HG03439 (cell line): ENCODE measurements around the gene MEIS1.

Experiments used
- ATAC-seq: cut with Tn5 transposase; IDR thresholded peaks from one replicate; pipeline ENCODE4 v1.9.1; 2021; ENCODE audit warnings: mild to moderate bottlenecking, moderate library complexity; ENCODE audit not compliant: unreplicated experiment

Gene MEIS1

GRCh38 chr2:66431274-66431642, 3.7 kb upstream of the MEIS1 start:
- ATAC-seq, result no peak

DNA sequence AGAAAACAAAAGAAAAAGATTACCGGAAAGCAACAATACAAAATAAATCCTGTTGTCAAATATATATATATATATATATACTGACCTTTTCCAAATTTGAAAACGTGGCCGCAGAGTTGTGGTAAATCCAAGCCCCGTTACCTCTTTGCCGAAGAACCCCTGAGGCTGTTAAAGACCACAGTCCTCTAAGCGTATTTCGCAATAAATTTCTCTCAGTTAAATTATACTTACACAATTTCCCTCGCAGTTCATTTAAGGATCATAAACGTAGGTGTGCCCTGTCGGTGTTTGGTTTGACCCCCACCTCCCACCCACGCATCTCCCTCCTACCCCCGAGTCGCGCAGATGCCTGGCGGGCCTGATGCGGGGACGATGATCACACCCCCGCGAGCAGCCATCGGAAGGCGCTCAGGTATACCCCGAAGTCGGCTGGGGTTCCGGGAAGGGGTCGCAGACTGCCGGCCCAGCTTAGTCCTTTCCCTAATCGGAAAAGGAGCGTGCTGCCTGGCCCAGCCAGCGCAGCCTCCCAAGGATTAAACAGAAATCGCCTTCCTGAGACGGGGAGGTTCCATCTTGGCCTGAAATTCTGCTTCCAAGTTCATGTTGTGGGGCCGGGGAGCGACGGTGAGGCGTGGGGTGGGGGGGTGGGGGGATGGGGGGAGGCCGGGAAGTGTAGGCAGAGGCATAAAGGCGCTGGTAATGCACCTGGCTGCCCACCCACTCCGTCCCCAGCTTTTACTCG, 2.9 kb upstream of the MEIS1 start:
- no peak for ATAC-seq

GRCh38 chr2:66432801-66433694, 1.9 kb upstream of the MEIS1 start:
- no peak for ATAC-seq

DNA sequence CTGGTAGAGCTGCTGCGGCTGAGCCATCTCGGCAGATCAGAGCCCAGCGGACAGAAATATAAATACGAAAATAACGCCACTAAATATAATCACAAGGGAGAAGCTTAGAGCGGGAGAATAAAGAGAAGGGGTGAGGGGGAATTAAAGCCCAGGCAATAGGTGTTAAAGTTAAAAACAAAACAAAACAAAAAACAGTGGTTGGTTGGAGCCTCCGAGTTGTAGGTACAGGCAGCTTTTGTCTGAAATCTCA, 1.3 kb upstream of the MEIS1 start:
- ATAC-seq, result no peak

- ATAC-seq, result no peak
These were observed 813 bp upstream of the MEIS1 start for GRCh38 chr2:66433945-66434678.

- no peak for ATAC-seq
These were observed 587 bp downstream of the MEIS1 start for GRCh38 chr2:66435549-66435875.

DNA sequence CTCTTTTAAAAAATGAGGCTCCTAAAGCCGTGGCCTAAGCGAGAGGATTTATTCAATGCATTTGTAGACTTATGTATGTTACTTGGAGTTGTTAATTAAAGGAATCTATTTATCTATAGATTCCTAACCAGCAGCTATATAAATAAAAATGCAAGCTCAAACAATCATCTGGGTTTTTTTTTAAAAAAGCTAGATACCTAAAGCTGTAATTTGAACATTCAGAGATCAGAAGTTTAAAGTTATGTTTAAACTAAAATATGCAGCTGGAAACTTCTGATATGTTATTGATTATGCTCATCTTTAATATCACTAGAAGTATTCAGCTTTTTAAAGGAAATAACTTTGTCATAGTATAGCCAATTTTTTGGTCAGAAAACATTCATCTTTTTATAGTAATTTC, 1.0 kb downstream of the MEIS1 start:
- ATAC-seq, result no peak

GRCh38 chr2:66436581-66437001, 1.7 kb downstream of the MEIS1 start:
- ATAC-seq, result no peak

- no peak for ATAC-seq
These were observed 2.3 kb downstream of the MEIS1 start for GRCh38 chr2:66437109-66437690.

DNA sequence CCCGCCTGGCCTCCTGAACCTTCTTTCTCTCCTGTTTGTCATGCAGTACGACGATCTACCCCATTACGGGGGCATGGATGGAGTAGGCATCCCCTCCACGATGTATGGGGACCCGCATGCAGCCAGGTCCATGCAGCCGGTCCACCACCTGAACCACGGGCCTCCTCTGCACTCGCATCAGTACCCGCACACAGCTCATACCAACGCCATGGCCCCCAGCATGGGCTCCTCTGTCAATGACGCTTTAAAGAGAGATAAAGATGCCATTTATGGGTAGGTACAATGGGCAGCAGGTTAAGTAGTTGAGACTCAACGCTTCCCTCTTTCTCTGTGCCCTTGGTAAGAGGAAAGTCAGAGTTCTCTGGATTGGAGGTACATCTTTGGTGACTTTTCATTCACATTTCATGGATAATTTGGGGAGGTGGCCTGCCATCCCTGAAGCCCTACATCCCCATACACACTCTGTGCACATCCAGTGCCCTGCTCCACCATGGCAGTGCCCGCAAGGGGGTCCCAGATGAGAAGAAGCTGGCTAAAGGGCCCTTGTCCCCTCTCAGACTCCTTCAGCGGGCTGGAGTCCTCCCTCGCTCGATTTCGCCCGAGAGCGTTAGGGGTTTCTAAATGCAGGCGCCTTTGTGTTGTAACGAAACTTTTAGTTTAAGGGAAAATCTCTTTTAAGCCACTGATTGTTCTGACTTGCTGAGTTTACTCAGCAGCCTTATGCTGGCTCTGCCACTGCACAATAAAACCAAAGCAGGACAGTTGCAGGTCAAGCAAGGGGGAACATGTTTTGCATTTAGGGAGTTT, 3.0 kb downstream of the MEIS1 start:
- ATAC-seq, result no peak

DNA sequence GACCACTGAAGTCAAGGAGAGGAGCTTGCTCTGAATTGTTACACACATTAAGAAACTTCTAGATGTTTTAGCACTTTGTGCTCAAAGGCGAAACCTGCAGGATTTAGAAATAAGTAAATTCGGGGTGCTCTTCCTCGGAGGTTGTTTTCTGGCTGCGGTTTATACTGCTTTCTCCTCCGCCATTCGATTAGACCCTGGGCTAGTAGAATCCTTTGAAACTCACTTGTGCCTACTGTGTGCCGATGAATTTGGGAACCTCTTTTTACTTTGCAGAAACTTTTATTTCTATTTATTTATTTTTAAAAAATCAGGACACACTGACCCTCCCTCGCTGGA, 3.5 kb downstream of the MEIS1 start:
- ATAC-seq, result no peak

DNA sequence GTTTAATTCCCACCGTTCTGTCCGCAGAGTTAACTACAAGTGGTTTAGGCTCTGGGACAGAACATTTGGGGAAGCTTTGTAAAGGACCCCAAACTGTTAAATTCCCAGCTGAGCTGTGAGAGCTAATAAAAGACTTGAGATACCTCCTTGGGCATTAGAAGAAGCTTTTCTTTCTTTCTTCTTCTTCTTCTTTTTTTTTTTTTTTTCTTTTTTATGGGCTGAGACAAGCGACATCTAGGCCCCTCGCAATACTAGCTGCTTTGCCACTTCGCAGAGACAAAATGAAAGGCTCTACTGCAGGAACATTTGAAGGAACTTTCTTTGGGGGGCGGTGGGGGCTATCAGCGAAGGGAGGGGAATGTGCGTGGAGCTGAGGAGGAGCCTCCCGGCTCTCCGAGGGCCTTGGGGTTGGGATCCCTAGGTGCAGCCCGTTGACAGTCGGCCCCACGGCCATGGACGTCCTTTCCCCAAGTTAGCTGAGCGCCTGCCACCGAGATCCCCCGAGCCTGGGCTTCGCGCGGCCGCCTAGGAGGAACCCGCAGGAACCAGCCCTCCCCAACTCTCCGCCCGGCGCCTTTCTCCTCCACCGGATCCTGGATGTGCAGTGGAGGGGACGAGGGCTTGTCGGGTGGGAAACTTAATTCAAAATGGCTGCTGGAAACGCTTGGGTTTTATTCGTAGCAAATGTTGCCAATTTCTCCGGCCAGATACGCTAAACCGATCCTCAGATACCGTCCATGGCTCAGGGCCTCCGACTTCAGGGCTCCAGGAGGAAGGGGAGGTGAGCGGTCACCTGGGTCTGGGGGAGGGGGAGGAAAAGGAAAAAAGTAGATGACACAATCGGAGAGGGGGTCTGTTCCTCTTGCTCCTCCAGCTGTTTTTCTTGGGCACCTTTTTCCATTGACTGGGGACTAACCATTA, 4.2 kb downstream of the MEIS1 start:
- no peak for ATAC-seq

DNA sequence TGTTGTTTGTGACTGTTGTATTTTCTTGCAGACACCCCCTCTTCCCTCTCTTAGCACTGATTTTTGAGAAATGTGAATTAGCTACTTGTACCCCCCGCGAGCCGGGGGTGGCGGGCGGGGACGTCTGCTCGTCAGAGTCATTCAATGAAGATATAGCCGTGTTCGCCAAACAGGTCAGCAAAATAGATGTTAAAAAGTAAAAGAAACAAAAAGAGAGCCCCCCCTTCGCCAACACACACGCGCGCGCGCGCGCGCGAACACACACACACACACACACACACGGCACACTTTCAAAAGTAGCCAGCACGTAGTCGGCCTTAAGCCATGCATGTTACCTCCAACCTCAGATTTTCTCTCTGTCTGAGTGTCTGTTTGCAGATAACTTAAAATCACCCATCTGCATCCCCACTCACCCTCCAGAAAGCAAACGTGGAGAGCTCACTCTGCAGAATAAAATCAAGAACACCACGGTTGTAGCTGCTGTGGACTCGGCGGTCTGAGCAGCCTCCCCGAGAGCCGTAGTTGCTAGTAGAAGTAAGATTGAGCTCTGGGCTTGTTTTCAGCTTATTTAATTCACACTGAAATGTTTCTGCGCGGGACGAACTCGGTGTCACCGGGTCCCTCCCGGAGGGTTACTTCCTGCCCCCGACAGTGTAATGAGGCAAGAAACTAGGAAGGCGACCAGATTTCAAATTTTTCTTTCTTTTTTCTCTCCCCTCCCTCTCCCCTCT, 5.1 kb downstream of the MEIS1 start:
- no peak for ATAC-seq

DNA sequence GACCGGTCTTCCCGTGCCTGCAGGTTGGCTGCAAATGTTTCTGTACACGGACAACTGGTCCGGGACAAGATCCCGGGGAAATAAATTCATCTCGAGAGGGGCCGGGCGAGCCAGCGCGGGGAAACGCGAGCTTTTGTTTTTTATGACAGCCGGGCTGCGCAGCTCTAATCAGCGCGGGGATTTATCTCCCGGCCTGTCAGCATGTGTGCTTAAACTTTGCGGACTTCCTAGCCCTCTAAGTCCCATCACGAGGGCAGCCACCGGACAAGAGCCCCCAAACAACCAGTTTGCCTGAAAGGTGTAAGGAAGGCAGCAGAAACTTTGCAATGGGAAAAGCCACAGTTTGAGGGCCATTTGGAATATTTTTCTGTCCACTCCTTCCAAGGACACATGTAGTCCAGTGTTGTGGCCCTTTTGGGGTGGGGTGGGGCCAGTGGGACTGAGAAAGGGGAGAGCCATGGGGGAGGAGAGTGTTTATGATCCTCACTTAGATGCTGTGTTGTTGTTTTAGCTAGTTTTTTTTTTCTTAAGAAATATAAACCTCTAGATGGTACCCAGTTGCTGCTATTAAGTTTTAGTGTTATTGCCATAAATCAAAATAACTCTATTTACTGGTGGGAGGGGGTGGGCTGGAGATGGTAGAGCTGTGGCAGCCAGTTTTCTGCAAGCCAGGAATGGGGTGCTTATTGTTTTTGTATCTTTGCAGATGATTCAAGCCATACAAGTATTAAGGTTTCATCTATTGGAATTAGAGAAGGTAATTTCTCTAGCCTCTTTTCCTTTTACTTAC, 6.0 kb downstream of the MEIS1 start:
- no peak for ATAC-seq

DNA sequence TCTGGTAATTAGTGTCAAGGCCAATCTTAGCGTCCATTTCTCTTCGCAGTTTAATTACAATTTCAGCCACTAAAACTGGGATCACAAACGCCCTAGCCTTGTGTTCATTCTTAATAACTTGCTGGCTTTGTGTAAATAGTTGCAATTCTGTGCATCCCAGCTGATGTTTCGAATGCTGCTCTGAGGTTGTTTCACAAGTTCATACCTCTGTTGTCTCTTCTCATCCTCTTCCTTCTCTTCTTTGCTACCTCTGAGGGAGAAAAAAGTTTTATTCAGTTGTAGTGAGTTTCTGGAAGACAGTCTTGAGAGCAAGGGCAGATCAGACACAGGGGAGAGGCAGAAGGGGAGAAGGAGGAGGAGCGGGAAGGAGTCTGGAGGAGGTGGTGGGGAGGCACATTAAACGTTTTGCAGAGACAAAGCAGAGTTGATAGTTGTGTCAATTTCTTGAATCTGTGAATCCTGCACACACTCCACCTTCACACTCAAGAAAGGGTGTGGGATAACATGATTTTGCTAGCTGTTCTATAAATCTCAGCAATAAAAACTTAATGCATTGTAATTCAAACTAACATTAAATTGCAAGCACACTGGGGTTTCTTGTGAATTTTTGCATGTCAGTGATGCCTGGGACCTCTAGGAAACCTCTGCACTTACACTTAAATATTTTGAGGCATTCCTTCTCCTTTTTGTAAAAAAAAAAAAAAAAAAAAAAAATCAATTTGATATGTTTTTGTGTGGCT, 6.8 kb downstream of the MEIS1 start:
- no peak for ATAC-seq

DNA sequence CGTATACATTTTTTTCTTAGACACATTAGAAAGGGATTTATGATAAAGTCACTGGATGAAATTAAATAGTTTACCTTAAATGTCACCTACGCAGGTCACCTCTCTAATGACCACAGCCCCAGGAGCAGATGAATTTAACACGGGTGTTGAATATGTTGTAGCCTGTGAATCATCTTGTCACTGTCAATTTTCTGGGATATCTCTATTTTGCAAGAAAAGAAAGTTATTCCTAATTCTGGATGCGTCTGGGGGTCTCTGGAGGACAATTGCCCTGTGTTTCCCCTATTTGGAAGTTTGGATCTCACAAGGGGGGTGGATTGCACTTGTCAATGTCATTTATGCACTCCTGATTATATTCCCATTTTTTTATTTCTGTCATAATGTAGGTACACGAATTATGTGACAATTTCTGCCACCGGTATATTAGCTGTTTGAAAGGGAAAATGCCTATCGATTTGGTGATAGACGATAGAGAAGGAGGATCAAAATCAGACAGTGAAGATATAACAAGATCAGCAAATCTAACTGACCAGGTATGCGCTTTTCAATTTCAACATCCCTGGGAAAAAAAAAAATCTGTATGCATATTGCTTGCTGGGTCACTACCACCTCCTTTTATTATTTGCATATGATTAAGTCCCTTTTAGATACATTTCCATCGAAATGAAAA, 7.7 kb downstream of the MEIS1 start:
- ATAC-seq, result no peak
